ENCODE results near the gene ARF5.

GRCh38 chr7:127635659-127636285 is 47.6 kb downstream of the ARF5 start:
- no peak for TF ChIP-seq POLR2AphosphoS5 (IDR thresholded peaks at IDR 0.05; ENCODE audit: low read depth, low read length)
- TF ChIP-seq CTCF (IDR thresholded peaks at IDR 0.05) = no peak
- no peak for TF ChIP-seq TCF7L2 (IDR thresholded peaks at IDR 0.05; ENCODE audit: low read depth, low read length)
- no peak for TF ChIP-seq SIN3A (IDR thresholded peaks at IDR 0.05; ENCODE audit: borderline replicate concordance, insufficient read depth, low read depth, low read length)
- TF ChIP-seq, protein P1, sequence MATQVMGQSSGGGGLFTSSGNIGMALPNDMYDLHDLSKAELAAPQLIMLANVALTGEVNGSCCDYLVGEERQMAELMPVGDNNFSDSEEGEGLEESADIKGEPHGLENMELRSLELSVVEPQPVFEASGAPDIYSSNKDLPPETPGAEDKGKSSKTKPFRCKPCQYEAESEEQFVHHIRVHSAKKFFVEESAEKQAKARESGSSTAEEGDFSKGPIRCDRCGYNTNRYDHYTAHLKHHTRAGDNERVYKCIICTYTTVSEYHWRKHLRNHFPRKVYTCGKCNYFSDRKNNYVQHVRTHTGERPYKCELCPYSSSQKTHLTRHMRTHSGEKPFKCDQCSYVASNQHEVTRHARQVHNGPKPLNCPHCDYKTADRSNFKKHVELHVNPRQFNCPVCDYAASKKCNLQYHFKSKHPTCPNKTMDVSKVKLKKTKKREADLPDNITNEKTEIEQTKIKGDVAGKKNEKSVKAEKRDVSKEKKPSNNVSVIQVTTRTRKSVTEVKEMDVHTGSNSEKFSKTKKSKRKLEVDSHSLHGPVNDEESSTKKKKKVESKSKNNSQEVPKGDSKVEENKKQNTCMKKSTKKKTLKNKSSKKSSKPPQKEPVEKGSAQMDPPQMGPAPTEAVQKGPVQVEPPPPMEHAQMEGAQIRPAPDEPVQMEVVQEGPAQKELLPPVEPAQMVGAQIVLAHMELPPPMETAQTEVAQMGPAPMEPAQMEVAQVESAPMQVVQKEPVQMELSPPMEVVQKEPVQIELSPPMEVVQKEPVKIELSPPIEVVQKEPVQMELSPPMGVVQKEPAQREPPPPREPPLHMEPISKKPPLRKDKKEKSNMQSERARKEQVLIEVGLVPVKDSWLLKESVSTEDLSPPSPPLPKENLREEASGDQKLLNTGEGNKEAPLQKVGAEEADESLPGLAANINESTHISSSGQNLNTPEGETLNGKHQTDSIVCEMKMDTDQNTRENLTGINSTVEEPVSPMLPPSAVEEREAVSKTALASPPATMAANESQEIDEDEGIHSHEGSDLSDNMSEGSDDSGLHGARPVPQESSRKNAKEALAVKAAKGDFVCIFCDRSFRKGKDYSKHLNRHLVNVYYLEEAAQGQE (IDR thresholded peaks at IDR 0.05; ENCODE audit: insufficient read depth in 1 of 2, low read depth in 2 of 2, low read length in 1 of 2) = no peak
